HG03064 (cell line): ENCODE results near the gene GABRR2.

Experiments used
- ATAC-seq: cut with Tn5 transposase; IDR thresholded peaks from one replicate; pipeline ENCODE4 v1.9.1; 2021; ENCODE audit warnings: low read depth; ENCODE audit not compliant: unreplicated experiment

The GABRR2 gene

GRCh38 chr6:89315249-89315885 is at the start of gene GABRR2:
Gene GABRR2 (minus strand): TSS chr6:89315299. CDS start chr6:89315165, 134 bp downstream.
- no peak for ATAC-seq

GRCh38 chr6:89364586-89364985 is 49.5 kb upstream of the GABRR2 start:
- ATAC-seq: no peak

GRCh38 chr6:89361171-89361570 is 46.1 kb upstream of the GABRR2 start:
- no peak for ATAC-seq

- ATAC-seq: no peak
These were observed 45.4 kb upstream of the GABRR2 start for GRCh38 chr6:89360415-89360999.

GRCh38 chr6:89359561-89359960 is 44.5 kb upstream of the GABRR2 start:
- ATAC-seq: no peak

- ATAC-seq: peak; percentile 45
These were observed 42.3 kb upstream of the GABRR2 start for GRCh38 chr6:89357390-89357789.

GRCh38 chr6:89356642-89357170 is 41.6 kb upstream of the GABRR2 start:
- no peak for ATAC-seq

- ATAC-seq: no peak
These were observed 40.6 kb upstream of the GABRR2 start for GRCh38 chr6:89355511-89356194.

GRCh38 chr6:89353702-89354392 is 38.7 kb upstream of the GABRR2 start:
- ATAC-seq: no peak

GRCh38 chr6:89353118-89353556 is 38.0 kb upstream of the GABRR2 start:
- no peak for ATAC-seq

- no peak for ATAC-seq
These were observed 37.4 kb upstream of the GABRR2 start, which contains the start of gene UBE2J1 for GRCh38 chr6:89352278-89353117. Gene UBE2J1 (minus strand): TSS chr6:89352722. CDS start chr6:89352569, 153 bp downstream.

GRCh38 chr6:89351671-89352277 is 36.7 kb upstream of the GABRR2 start:
- ATAC-seq: no peak

- ATAC-seq: peak; percentile 34
These were observed 35.3 kb upstream of the GABRR2 start for GRCh38 chr6:89350281-89350966.

- no peak for ATAC-seq
These were observed 33.3 kb upstream of the GABRR2 start for GRCh38 chr6:89348372-89348771.

GRCh38 chr6:89347825-89348224 is 32.7 kb upstream of the GABRR2 start:
- no peak for ATAC-seq

- no peak for ATAC-seq
These were observed 31.3 kb upstream of the GABRR2 start for GRCh38 chr6:89346433-89346832.

- no peak for ATAC-seq
These were observed 24.5 kb upstream of the GABRR2 start for GRCh38 chr6:89339565-89339964.

GRCh38 chr6:89335164-89335563 is 20.1 kb upstream of the GABRR2 start:
- no peak for ATAC-seq

- ATAC-seq: no peak
These were observed 15.8 kb upstream of the GABRR2 start for GRCh38 chr6:89330910-89331309.
